Myocyte (in vitro differentiated cells): ENCODE data around the gene PDLIM4. TPM values are rescaled to one million over a fixed set of nuclear protein-coding genes. Genes with fewer than 3 reads are reported as not detected.

Experiments
- DNase-seq: peaks from one replicate; pipeline ENCODE4 v3.0.0-alpha.2; 2012; ENCODE audit warnings: low read depth
- polyA plus RNA-seq: library from polyadenylated mRNA; unstranded; fragments of >200 nt; gene quantifications from one replicate; pipeline ENCODE4 v1.2.1, GENCODE V29; 2012; ENCODE audit warnings: missing spikeins
- total RNA-seq: library from RNA; depleted of rRNA; stranded (reverse); fragments of >200 nt; gene quantifications from 2 replicates; pipeline ENCODE4 v1.2.3, GENCODE V29; 2014

The PDLIM4 gene
- 220 and 230 TPM in 2 replicates for total RNA-seq
- polyA plus RNA-seq = 371 TPM

GRCh38 chr5:132257131-132258101 lies at the start of gene PDLIM4:
TSS of gene PDLIM4 (plus strand) at chr5:132257696. CDS start at chr5:132257735, 39 bp downstream.
- DNase-seq = peak; percentile 76

GRCh38 chr5:132207778-132208177 lies 49.7 kb upstream of the PDLIM4 start:
- DNase-seq = peak; percentile 94

GRCh38 chr5:132209131-132209530 lies 48.4 kb upstream of the PDLIM4 start:
- peak; percentile 63 for DNase-seq

- DNase-seq = no peak
These were observed 47.5 kb upstream of the PDLIM4 start for GRCh38 chr5:132209901-132210545.

GRCh38 chr5:132210944-132211343 lies 46.6 kb upstream of the PDLIM4 start:
- no peak for DNase-seq

GRCh38 chr5:132211787-132212186 lies 45.7 kb upstream of the PDLIM4 start:
- peak; percentile 94 for DNase-seq

- DNase-seq = no peak
These were observed 43.8 kb upstream of the PDLIM4 start for GRCh38 chr5:132213666-132214065.

- DNase-seq = peak; percentile 48
These were observed 43.0 kb upstream of the PDLIM4 start for GRCh38 chr5:132214491-132214890.

- peak; percentile 99 for DNase-seq
These were observed 42.2 kb upstream of the PDLIM4 start for GRCh38 chr5:132215329-132215728.

- no peak for DNase-seq
These were observed 39.2 kb upstream of the PDLIM4 start for GRCh38 chr5:132218321-132218720.

GRCh38 chr5:132219289-132219970 lies 38.1 kb upstream of the PDLIM4 start:
- DNase-seq = peak; percentile 48

GRCh38 chr5:132219981-132220380 lies 37.5 kb upstream of the PDLIM4 start:
- DNase-seq = no peak

GRCh38 chr5:132220491-132220890 lies 37.0 kb upstream of the PDLIM4 start:
- DNase-seq = no peak

GRCh38 chr5:132221781-132222648 lies 35.5 kb upstream of the PDLIM4 start:
- DNase-seq = peak; percentile 76

- no peak for DNase-seq
These were observed 34.9 kb upstream of the PDLIM4 start for GRCh38 chr5:132222649-132223038.

GRCh38 chr5:132223861-132224260 lies 33.6 kb upstream of the PDLIM4 start:
- DNase-seq = no peak

- peak; percentile 69 for DNase-seq
These were observed 32.8 kb upstream of the PDLIM4 start for GRCh38 chr5:132224716-132225115.

GRCh38 chr5:132225165-132226032 lies 32.1 kb upstream of the PDLIM4 start:
- DNase-seq = peak; percentile 98

GRCh38 chr5:132226516-132227234 lies 30.8 kb upstream of the PDLIM4 start:
- DNase-seq = peak; percentile 93
